ENCODE results near the gene CCL5.
"Not testable (repeated sequence)": the region's sequence is repeated elsewhere in the genome, so short reads cannot be mapped to it uniquely, and the experiment has no call there.

Gene CCL5

GRCh38 chr17:35898283-35899070, 18.3 kb upstream of the CCL5 start:
- DNase-seq, result no peak

GRCh38 chr17:35897772-35898171, 17.6 kb upstream of the CCL5 start:
- not testable (repeated sequence) for DNase-seq

- DNase-seq, result no peak
These were observed 15.8 kb upstream of the CCL5 start for GRCh38 chr17:35895636-35896587.

GRCh38 chr17:35894206-35894605, 14.0 kb upstream of the CCL5 start:
- DNase-seq, result no peak

- DNase-seq, result no peak
These were observed 13.6 kb upstream of the CCL5 start for GRCh38 chr17:35893751-35894150.

GRCh38 chr17:35892091-35893035, 12.2 kb upstream of the CCL5 start:
- no peak for DNase-seq

GRCh38 chr17:35891269-35891668, 11.1 kb upstream of the CCL5 start:
- no peak for DNase-seq

- DNase-seq, result peak; percentile 36
These were observed 10.6 kb upstream of the CCL5 start for GRCh38 chr17:35890774-35891155.

- no peak for DNase-seq
These were observed 9.9 kb upstream of the CCL5 start for GRCh38 chr17:35889818-35890773.

GRCh38 chr17:35889241-35889640, 9.1 kb upstream of the CCL5 start:
- DNase-seq, result no peak

- no peak for DNase-seq
These were observed 1.8 kb downstream of the CCL5 start for GRCh38 chr17:35878361-35878760.

- DNase-seq, result no peak
These were observed 2.7 kb downstream of the CCL5 start for GRCh38 chr17:35877345-35878029.

GRCh38 chr17:35876534-35876933, 3.6 kb downstream of the CCL5 start:
- DNase-seq, result no peak

- DNase-seq, result no peak
These were observed 4.4 kb downstream of the CCL5 start for GRCh38 chr17:35875800-35876139.

- DNase-seq, result no peak
These were observed 4.9 kb downstream of the CCL5 start for GRCh38 chr17:35875072-35875799.

GRCh38 chr17:35872196-35872980, 7.8 kb downstream of the CCL5 start:
- DNase-seq, result no peak

GRCh38 chr17:35870906-35871819, 9.0 kb downstream of the CCL5 start:
- no peak for DNase-seq

GRCh38 chr17:35868737-35869136, 11.4 kb downstream of the CCL5 start, which contains the start of gene HEATR9:
Gene HEATR9, minus strand, starts transcription at chr17:35868891. Its CDS starts 149 bp downstream, at chr17:35868742.
- DNase-seq, result no peak
